ENCODE data around the gene ATXN2. TPM values are rescaled to one million over a fixed set of nuclear protein-coding genes. Genes with fewer than 3 reads are reported as not detected.

The ATXN2 gene, protein sequence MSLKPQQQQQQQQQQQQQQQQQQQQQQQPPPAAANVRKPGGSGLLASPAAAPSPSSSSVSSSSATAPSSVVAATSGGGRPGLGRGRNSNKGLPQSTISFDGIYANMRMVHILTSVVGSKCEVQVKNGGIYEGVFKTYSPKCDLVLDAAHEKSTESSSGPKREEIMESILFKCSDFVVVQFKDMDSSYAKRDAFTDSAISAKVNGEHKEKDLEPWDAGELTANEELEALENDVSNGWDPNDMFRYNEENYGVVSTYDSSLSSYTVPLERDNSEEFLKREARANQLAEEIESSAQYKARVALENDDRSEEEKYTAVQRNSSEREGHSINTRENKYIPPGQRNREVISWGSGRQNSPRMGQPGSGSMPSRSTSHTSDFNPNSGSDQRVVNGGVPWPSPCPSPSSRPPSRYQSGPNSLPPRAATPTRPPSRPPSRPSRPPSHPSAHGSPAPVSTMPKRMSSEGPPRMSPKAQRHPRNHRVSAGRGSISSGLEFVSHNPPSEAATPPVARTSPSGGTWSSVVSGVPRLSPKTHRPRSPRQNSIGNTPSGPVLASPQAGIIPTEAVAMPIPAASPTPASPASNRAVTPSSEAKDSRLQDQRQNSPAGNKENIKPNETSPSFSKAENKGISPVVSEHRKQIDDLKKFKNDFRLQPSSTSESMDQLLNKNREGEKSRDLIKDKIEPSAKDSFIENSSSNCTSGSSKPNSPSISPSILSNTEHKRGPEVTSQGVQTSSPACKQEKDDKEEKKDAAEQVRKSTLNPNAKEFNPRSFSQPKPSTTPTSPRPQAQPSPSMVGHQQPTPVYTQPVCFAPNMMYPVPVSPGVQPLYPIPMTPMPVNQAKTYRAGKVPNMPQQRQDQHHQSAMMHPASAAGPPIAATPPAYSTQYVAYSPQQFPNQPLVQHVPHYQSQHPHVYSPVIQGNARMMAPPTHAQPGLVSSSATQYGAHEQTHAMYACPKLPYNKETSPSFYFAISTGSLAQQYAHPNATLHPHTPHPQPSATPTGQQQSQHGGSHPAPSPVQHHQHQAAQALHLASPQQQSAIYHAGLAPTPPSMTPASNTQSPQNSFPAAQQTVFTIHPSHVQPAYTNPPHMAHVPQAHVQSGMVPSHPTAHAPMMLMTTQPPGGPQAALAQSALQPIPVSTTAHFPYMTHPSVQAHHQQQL
- 10 to 100 TPM; 37.2 to 42.3 TPM for total RNA-seq

DNA sequence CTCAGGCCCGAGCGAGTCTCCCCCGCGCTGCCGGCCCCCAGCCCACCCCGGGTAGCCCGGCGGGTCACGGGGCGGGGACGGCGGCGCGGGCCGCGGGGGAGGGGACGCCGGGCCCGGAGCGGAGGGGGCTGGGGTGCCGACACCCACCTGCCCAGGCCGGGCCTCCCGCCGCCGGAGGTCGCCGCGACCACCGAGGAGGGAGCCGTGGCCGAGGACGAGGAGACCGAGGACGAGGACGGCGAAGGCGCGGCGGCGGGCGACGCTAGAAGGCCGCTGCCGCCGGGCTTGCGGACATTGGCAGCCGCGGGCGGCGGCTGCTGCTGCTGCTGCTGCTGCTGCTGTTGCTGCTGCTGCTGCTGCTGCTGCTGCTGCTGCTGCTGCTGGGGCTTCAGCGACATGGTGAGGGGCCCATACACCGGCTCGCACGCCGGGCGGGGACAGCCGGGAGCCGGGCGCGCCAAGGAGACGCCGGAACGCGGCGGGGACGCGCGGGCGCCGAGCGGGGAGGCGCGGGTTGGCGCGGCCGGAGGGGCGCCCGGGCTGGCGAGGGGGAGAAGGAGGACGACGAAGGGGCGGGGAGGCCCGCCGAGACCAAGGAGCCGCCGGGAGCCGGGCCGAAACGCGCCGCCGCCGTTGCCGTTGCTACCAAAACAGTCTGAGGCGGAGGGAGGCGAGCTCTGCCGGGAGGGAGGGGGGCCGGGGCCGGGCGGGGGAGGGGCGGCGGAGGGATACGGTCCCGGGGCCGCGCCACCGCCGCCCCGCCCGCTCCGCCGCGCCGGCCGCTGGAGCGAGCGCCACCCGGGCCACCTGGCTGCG, at the start of gene ATXN2:
Gene ATXN2 (minus strand): TSS at position 679 of the 816 bp plus-strand sequence. CDS start 281 bp downstream, at position 398.
- peak; percentile 66 for ATAC-seq (ENCODE audit: low read depth)
- Mint-ChIP-seq H3K9me3 (no peaks in the 10 kb centered on the region), H3K36me3 (no peaks in the 10 kb centered on the region), H3K27me3 (no peaks in the 10 kb centered on the region), H3K27ac (peak within 1 kb of the TSS; percentile 83), H3K4me3 (peak within 1 kb of the TSS; percentile 97), H3K4me1 (peaks cover 24% of the 10 kb centered on the region)
- DNase-seq: no peak
- POLR2A ChIA-PET: interaction anchor here (0.6 to 1.2 kb wide), 2 partner anchors 87 to 202 kb away, joined by 3 read pairs; partner anchors contain the start of genes ACAD10 and BRAP

DNA sequence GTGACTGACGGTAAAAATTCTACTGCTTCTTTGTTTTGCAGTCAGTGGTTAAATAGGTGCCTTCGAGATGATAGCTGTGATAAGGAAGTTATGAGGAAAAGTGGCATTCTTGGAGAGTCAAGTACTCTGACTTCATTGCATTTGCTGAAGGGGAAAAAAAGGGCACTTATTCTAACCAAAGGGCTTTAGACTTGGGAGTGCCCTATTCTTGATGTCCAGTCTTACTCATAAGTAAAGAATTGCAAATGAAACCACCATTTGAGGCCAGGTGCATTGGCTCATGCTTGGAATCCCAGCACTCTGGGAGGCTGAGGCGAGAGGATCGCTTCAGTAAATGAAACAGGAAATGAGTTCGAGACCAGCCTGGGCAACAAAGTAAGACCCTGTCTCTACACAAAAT, 46.3 kb upstream of the ATXN2 start:
- ATAC-seq (ENCODE audit: low read depth) (no peak), DNase-seq (no peak)
- H3K4me3 Mint-ChIP-seq: no peak overlapping the region
- H3K9me3 Mint-ChIP-seq: no peaks in the 10 kb centered on the region
- no peaks in the 10 kb centered on the region for H3K27me3 Mint-ChIP-seq
- no peak overlapping the region for H3K27ac Mint-ChIP-seq
- POLR2A ChIA-PET: no interaction called here
- peaks cover 15% of the 10 kb centered on the region for H3K36me3 Mint-ChIP-seq
- peaks cover 2% of the 10 kb centered on the region for H3K4me1 Mint-ChIP-seq

DNA sequence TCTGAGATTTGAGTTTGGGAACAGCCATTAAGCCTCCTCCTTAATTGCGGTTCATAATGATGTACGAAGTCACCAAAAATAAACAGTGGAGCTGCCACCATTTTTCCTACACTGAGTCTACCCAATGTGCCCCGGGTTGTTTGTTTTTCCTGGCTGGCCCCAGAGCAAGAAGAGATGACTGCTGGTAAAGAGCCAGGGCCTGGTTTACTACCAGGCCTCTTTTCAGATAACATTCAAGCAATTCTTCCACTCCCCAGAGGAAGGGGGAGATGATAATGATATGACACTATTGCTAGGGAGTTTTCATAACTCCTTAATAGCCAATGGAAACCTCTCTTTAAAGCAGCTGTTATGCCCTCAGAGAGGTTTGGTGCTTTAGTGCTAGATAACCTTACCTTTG, 44.3 kb upstream of the ATXN2 start:
- no peak for ATAC-seq (ENCODE audit: low read depth)
- Mint-ChIP-seq H3K4me3 (no peak overlapping the region), H3K36me3 (peaks cover 10% of the 10 kb centered on the region), H3K9me3 (no peaks in the 10 kb centered on the region), H3K27me3 (no peaks in the 10 kb centered on the region), H3K4me1 (peaks cover 2% of the 10 kb centered on the region), H3K27ac (no peak overlapping the region)
- no peak for DNase-seq
- POLR2A ChIA-PET: no interaction called here

DNA sequence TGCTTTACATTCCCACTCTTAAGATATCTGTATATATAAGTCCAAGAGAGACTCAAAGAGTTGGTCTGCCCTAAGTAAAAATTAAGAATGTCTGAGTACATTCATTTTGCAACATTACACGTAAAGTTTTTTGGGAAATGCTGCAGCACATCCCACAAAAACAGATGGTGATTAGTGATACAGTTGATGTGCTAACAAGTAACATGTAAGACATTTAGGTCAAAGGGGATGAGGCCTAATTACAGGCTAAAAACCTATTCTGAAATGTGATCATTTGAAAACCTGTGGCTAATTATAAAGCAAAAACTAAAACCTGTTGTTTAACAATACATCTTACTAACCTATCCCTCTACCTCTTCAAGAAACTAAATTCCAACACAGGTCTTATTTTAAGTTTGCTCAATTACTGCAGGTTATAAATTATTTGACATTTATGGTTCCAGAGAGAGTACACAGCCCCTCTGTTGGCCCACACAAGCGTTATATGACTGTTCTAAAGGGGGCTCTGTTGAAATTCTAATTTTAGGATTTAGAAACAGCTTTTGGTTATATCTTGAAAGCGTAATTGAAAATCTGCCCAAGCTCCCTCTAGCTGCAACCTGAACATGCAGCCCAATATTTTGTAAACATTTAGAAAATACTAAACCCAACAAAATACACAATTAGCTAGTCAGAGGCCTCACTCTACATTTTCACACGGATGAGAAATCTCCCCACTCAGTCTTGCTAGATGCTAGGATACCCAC, 43.7 kb upstream of the ATXN2 start:
- Mint-ChIP-seq H3K36me3 (peaks cover 10% of the 10 kb centered on the region), H3K27ac (no peak overlapping the region), H3K4me1 (peaks cover 2% of the 10 kb centered on the region), H3K9me3 (no peaks in the 10 kb centered on the region), H3K4me3 (no peak overlapping the region), H3K27me3 (no peaks in the 10 kb centered on the region)
- POLR2A ChIA-PET: no interaction called here
- ATAC-seq (ENCODE audit: low read depth) (no peak), DNase-seq (no peak)

DNA sequence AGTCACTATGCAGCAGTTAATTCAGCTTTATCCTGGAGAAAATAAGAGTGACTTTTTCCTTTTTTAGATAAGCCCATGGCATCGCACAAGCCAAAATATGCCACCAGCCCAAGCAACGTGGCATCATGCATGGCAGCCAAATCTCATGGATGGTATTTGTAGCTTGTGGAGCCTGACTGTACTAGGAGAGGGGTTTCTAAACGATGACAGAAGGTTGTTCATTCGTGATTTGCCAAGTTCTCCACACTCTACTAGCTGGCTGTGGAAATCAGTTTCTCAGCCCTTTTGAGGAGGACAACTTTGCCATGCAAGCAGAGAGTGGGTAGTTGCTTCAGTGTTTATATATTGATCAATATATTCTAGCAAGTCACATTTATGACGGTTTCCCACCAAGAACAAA, 41.4 kb upstream of the ATXN2 start:
- DNase-seq (no peak), ATAC-seq (ENCODE audit: low read depth) (no peak)
- POLR2A ChIA-PET: no interaction called here
- H3K27ac Mint-ChIP-seq: no peak overlapping the region
- H3K9me3 Mint-ChIP-seq: no peaks in the 10 kb centered on the region
- H3K36me3 Mint-ChIP-seq: no peaks in the 10 kb centered on the region
- H3K4me1 Mint-ChIP-seq: peaks cover under 1% of the 10 kb centered on the region
- no peaks in the 10 kb centered on the region for H3K27me3 Mint-ChIP-seq
- H3K4me3 Mint-ChIP-seq: no peak overlapping the region

DNA sequence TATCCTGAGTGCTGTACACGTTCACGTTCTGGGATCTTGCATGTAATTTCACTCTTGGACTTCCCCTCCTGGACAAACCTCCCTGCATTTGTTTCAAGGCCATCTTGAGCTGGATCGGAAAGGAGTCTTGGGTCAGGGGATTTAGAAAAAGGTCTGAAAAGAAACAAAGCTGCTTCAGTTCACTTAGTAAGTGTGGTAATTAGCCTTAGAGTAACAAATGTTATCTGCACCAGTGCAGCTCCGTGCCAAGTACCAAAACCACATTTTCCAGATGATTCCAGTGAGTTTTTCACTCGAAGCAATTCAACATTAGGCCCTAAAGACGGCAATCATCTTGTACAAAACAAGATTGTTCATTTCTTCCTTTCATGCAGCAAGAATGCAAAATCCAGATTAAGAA, 39.4 kb upstream of the ATXN2 start:
- no peak overlapping the region for H3K4me3 Mint-ChIP-seq
- DNase-seq: no peak
- ATAC-seq (ENCODE audit: low read depth): no peak
- no peaks in the 10 kb centered on the region for H3K36me3 Mint-ChIP-seq
- no peaks in the 10 kb centered on the region for H3K27me3 Mint-ChIP-seq
- POLR2A ChIA-PET: no interaction called here
- H3K4me1 Mint-ChIP-seq: peaks cover 2% of the 10 kb centered on the region
- no peak overlapping the region for H3K27ac Mint-ChIP-seq
- H3K9me3 Mint-ChIP-seq: no peaks in the 10 kb centered on the region

DNA sequence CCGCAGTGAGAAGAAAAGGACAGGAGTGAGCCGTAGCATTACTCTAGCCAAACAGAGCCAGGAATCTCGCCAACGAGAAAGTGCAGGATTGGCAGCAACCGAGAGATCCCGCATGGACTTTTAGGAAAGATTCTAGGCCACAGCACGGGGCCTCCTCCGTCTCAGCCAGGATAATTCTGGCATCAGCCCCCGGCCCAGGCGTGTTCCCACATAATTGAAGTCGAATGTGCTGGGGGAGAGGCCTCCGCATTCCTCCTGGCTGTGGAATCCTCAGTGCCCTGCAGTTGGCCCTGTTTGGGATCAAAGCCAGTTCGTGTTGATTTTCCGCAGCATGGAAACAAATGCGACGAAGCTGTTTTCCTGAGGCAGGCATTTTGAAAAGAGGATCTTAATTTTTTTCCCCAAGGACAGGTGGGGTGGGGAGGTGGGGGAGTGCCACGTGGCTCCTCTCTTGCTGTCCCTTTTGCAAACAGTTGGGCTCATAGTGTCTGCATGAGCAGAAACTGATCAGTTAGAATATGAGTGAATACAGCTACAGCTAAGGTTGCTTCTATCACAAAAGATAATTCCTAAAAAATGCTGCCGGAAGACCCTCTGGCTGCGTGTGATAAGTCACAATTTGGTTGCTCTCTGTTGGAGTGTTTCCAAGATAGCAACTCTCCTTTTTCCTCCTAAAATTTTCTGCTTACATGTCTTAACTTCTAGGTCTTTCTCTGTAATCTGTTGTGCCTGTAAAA, 37.3 kb upstream of the ATXN2 start:
- H3K4me1 Mint-ChIP-seq: peaks cover 2% of the 10 kb centered on the region
- POLR2A ChIA-PET: no interaction called here
- no peaks in the 10 kb centered on the region for H3K27me3 Mint-ChIP-seq
- H3K27ac Mint-ChIP-seq: no peak overlapping the region
- H3K9me3 Mint-ChIP-seq: no peaks in the 10 kb centered on the region
- ATAC-seq (ENCODE audit: low read depth) (no peak), DNase-seq (no peak)
- H3K4me3 Mint-ChIP-seq: no peak overlapping the region
- no peaks in the 10 kb centered on the region for H3K36me3 Mint-ChIP-seq

DNA sequence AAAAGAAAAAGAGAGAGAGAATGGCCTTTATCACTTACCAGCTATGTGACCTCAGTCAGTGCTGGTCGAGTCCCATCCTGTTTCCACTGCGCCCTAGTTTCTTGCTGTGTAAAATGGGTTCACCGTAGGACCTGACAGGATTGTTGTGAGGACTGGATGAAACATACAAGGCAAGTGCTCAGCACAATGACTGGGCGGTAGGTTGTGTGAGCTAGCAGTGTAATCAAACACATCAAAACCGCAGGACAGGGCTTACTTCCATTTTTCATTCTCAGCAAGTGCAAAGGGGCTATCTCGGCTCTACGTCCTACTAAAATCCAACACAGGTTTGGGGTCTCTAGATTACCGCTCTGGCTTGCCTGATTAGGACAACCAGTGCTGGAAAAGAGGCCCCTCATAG, 36.4 kb upstream of the ATXN2 start:
- DNase-seq (no peak), ATAC-seq (ENCODE audit: low read depth) (no peak)
- no peak overlapping the region for H3K27ac Mint-ChIP-seq
- H3K9me3 Mint-ChIP-seq: no peaks in the 10 kb centered on the region
- H3K4me1 Mint-ChIP-seq: peaks cover 2% of the 10 kb centered on the region
- no peak overlapping the region for H3K4me3 Mint-ChIP-seq
- no peaks in the 10 kb centered on the region for H3K27me3 Mint-ChIP-seq
- H3K36me3 Mint-ChIP-seq: no peaks in the 10 kb centered on the region
- POLR2A ChIA-PET: no interaction called here

DNA sequence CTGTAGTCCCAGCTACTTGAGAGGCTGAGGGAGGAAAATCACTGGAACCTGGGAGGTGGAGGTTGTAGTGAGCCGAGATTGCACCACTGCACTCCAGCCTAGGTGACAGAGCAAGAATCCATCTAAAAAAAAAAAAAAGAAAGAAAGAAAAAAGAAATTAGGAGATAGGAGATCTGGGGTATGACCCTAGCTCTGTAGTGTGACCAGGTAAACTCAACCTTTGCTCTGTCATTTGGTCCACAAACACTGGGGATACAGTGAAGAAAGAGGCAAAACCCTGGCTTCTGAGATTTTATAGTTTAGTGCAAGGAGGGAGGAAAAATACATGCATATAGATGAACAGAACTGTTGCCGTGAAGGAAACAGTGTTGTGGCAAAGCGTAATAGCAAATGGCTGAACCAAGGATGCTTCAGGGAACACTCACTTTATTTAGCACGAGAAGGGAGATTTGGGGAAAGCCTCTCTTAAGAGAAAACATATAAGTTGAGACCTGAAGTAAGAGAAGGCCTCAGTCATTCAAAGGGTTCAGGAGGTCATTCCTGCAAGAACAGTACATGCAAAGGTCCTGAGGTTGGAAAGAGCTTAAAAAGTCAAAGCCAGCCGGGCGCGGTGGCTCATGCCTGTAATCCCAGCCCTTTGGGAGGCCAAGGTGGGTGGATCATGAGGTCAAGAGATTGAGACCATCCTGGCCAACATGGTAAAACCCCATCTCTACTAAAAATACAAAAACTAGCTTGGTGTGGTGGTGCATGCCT, 29.6 kb upstream of the ATXN2 start:
- Mint-ChIP-seq H3K36me3 (no peaks in the 10 kb centered on the region), H3K27me3 (peaks cover 2% of the 10 kb centered on the region), H3K9me3 (no peaks in the 10 kb centered on the region), H3K4me3 (no peak overlapping the region), H3K27ac (no peak overlapping the region), H3K4me1 (no peaks in the 10 kb centered on the region)
- no peak for DNase-seq
- ATAC-seq (ENCODE audit: low read depth): no peak
- POLR2A ChIA-PET: interaction anchor here (0.7 kb wide), 1 partner anchor 147 kb away, joined by 8 read pairs; no protein-coding TSS in a partner anchor

DNA sequence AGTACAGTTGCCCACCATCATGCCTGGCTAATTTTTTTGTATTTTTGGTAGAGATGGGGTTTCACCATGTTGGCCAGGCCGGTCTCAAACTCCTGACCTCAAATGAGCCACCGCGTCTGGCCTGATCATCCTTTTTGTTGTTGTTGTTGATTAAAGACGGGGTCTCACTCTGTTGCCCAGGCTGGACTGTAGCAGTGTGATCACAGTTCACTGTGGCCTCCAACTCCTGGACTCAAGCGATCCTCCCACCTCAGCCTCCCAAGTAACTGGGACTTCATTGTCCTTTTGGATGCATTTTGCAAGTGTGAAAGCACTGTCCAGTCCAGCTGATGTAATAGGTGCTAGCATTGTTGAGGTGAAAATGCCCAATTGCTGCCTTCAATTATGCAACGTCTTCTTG, 27.1 kb upstream of the ATXN2 start:
- H3K27me3 Mint-ChIP-seq: peaks cover 5% of the 10 kb centered on the region

DNA sequence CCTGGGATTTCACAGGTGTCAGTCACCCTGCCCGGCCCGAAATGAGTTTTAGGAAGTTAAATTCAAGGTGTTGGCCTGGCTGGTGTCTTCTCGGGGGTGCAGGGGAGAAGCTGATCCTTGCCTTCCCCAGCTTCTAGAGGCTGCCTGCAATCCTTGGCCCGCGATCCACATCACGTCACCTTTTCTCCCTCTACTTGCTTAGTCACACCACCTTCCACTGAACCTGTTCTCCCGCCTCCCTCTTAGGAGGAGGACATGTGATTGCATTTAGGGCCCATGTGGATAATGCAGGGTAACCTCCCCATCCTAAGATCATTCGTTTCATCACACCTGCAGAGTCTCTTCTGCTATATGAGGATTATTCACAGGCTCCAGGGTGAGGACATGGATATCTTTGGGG, 25.4 kb upstream of the ATXN2 start:
- H3K4me1 Mint-ChIP-seq: no peaks in the 10 kb centered on the region
- no peak overlapping the region for H3K4me3 Mint-ChIP-seq
- POLR2A ChIA-PET: no interaction called here
- no peak overlapping the region for H3K27ac Mint-ChIP-seq
- ATAC-seq (ENCODE audit: low read depth): no peak
- H3K9me3 Mint-ChIP-seq: no peaks in the 10 kb centered on the region
- no peaks in the 10 kb centered on the region for H3K36me3 Mint-ChIP-seq
- no peak for DNase-seq
- peaks cover 5% of the 10 kb centered on the region for H3K27me3 Mint-ChIP-seq

More for the DNA sequence above, 27.1 kb upstream of the ATXN2 start:
- no peak overlapping the region for H3K27ac Mint-ChIP-seq
- H3K9me3 Mint-ChIP-seq: no peaks in the 10 kb centered on the region
- DNase-seq (no peak), ATAC-seq (ENCODE audit: low read depth) (no peak)
- no peaks in the 10 kb centered on the region for H3K36me3 Mint-ChIP-seq
- no peaks in the 10 kb centered on the region for H3K4me1 Mint-ChIP-seq
- POLR2A ChIA-PET: interaction anchor here (0.6 kb wide), 1 partner anchor 55 kb away, joined by 4 read pairs; no protein-coding TSS in a partner anchor
- no peak overlapping the region for H3K4me3 Mint-ChIP-seq

Data from activated naive CD8-positive, alpha-beta T cell treated with anti-CD3 and anti-CD28 coated beads, Interleukin-2, amount 10 ng/mL, durations not matched to agents 7 days and 5 days (primary cell).